Gastrocnemius medialis (tissue), 4 donors: Measurements from ENCODE around the gene MOG.

ENCODE experiments used
- POLR2A ChIP-seq, 2 donors: fragments of 450-650 bp; IDR thresholded peaks; one replicate each; pipeline ENCODE4 v1.6.1; 2017; ENCODE audit warnings: antibody characterized with exemption in 2 of 2, mild to moderate bottlenecking in 2 of 2, moderate library complexity in 2 of 2
- TF ChIP-seq, protein P1 (sequence below), 5 experiments: fragments of 450-650 bp in 3 of 5; fragments of 200-600 bp in 2 of 5; sonication (generic) in 2 of 5; IDR thresholded peaks in 4 of 5; conservative IDR thresholded peaks in 1 of 5; 1 replicate in 4 of 5; 2 replicates in 1 of 5; pipeline ENCODE4 v1.5.1; 2016 to 2019; ENCODE audit warnings: antibody characterized with exemption in 5 of 5, mild to moderate bottlenecking in 3 of 5, moderate library complexity in 3 of 5

DNA sequence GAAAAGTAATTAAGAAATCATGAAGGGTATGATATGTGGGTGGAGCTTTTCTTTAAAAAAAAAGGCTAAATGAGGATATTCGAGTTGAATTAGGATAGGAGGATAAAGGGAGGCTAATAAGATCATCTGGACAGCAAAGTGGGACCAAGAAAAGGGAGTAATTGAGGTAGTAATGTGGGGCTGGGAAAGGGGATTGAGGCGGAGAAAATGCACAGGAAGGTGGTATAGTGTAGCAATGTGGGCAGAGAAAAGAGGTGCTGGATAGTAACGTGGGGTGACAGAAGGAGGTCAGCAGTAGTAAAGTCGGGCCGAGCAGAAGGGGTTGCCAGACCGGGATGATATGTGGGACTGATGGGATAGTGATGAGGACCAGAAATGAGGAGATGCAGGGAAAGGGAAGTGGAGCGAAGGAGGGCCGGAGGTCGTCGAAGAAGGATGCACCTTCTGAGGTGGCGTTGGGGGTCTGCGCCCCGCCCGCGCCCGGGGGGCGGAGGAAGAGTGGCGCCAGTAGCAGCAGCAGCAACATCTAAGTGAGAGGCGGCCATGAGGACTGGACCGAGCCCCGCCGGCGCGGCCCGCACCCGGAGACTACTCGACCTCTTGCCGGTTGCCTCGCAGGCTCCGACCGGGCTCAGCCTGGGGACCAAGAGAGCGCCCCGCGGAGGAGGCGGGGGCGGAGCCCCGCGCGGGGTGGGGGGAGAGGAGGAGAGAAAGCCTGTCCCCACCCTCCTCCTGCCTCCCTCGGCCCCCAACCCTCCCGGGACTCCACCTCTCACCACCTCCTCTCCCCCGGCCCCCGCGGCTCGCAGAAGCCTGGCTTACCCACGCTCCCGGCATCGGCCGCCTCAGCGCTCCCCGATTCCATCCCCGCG lies 24.8 kb upstream of the MOG start:
- TF ChIP-seq, protein P1, sequence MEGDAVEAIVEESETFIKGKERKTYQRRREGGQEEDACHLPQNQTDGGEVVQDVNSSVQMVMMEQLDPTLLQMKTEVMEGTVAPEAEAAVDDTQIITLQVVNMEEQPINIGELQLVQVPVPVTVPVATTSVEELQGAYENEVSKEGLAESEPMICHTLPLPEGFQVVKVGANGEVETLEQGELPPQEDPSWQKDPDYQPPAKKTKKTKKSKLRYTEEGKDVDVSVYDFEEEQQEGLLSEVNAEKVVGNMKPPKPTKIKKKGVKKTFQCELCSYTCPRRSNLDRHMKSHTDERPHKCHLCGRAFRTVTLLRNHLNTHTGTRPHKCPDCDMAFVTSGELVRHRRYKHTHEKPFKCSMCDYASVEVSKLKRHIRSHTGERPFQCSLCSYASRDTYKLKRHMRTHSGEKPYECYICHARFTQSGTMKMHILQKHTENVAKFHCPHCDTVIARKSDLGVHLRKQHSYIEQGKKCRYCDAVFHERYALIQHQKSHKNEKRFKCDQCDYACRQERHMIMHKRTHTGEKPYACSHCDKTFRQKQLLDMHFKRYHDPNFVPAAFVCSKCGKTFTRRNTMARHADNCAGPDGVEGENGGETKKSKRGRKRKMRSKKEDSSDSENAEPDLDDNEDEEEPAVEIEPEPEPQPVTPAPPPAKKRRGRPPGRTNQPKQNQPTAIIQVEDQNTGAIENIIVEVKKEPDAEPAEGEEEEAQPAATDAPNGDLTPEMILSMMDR (IDR thresholded peaks at IDR 0.05 in 4 of 5, conservative IDR thresholded peaks at IDR 0.05 in 1 of 5), result no peak
- no peak for TF ChIP-seq POLR2A (IDR thresholded peaks at IDR 0.05)
